T-helper 1 cell treated with Interleukin-12 subunit alpha and Interleukin-12 subunit beta and Interleukin-4 antibody, amounts not matched to agents 30 μg/mL and 1 μg/mL, for 36 hours (primary cell): ENCODE measurements around the gene ELF2.
A peak's percentile ranks its signal among the peaks of the same experiment; 100 is the strongest.
"Not testable (repeated sequence)": the region's sequence is repeated elsewhere in the genome, so short reads cannot be mapped to it uniquely, and the experiment has no call there.

Experiments used
- H3K27ac Mint-ChIP-seq: one replicate; pipeline ENCODE4 v1.8.0; 2021; ENCODE audit warnings: mild to moderate bottlenecking, mixed read lengths
- H3K27me3 Mint-ChIP-seq: one replicate; pipeline ENCODE4 v1.8.0; 2021; ENCODE audit warnings: low read depth, mixed read lengths
- H3K36me3 Mint-ChIP-seq: one replicate; pipeline ENCODE4 v1.8.0; 2021; ENCODE audit warnings: low read depth, mixed read lengths
- H3K4me1 Mint-ChIP-seq: one replicate; pipeline ENCODE4 v1.8.0; 2021; ENCODE audit warnings: low read depth, mixed read lengths
- H3K4me3 Mint-ChIP-seq: one replicate; pipeline ENCODE4 v1.8.0; 2021; ENCODE audit warnings: mild to moderate bottlenecking, moderate library complexity, mixed read lengths
- H3K9me3 Mint-ChIP-seq: one replicate; pipeline ENCODE4 v1.8.0; 2021; ENCODE audit warnings: mixed read lengths

Gene ELF2

GRCh38 chr4:139084804-139085093 lies 92.3 kb downstream of the ELF2 start:
- Mint-ChIP-seq H3K27ac (peak overlapping the region; percentile 71), H3K4me3 (peak overlapping the region; percentile 80), H3K9me3 (no peaks in the 10 kb centered on the region), H3K27me3 (no peaks in the 10 kb centered on the region), H3K4me1 (peaks cover 24% of the 10 kb centered on the region), H3K36me3 (peaks cover 15% of the 10 kb centered on the region)

- no peaks in the 10 kb centered on the region for H3K27me3 Mint-ChIP-seq
- peaks cover 24% of the 10 kb centered on the region for H3K4me1 Mint-ChIP-seq
- H3K27ac Mint-ChIP-seq, result peak overlapping the region; percentile 97
- H3K36me3 Mint-ChIP-seq, result peaks cover 15% of the 10 kb centered on the region
- H3K9me3 Mint-ChIP-seq, result no peaks in the 10 kb centered on the region
- H3K4me3 Mint-ChIP-seq, result peak overlapping the region; percentile 93
These were observed 92.8 kb downstream of the ELF2 start for GRCh38 chr4:139083956-139084803.

- peak overlapping the region; percentile 97 for H3K27ac Mint-ChIP-seq
- peaks cover 15% of the 10 kb centered on the region for H3K36me3 Mint-ChIP-seq
- H3K9me3 Mint-ChIP-seq, result no peaks in the 10 kb centered on the region
- H3K4me1 Mint-ChIP-seq, result peaks cover 24% of the 10 kb centered on the region
- H3K4me3 Mint-ChIP-seq, result peak overlapping the region; percentile 93
- no peaks in the 10 kb centered on the region for H3K27me3 Mint-ChIP-seq
These were observed 93.4 kb downstream of the ELF2 start for GRCh38 chr4:139083607-139083955.

- H3K27me3 Mint-ChIP-seq, result no peaks in the 10 kb centered on the region
- peak overlapping the region; percentile 93 for H3K4me3 Mint-ChIP-seq
- no peaks in the 10 kb centered on the region for H3K9me3 Mint-ChIP-seq
- peak overlapping the region; percentile 97 for H3K27ac Mint-ChIP-seq
- H3K36me3 Mint-ChIP-seq, result peaks cover 15% of the 10 kb centered on the region
- H3K4me1 Mint-ChIP-seq, result peaks cover 23% of the 10 kb centered on the region
These were observed 94.0 kb downstream of the ELF2 start for GRCh38 chr4:139082750-139083606.

- peaks cover 14% of the 10 kb centered on the region for H3K36me3 Mint-ChIP-seq
- no peaks in the 10 kb centered on the region for H3K9me3 Mint-ChIP-seq
- no peak overlapping the region for H3K4me3 Mint-ChIP-seq
- no peak overlapping the region for H3K27ac Mint-ChIP-seq
- H3K27me3 Mint-ChIP-seq, result no peaks in the 10 kb centered on the region
- H3K4me1 Mint-ChIP-seq, result peaks cover 24% of the 10 kb centered on the region
These were observed 98.1 kb downstream of the ELF2 start for GRCh38 chr4:139078926-139079325.

- H3K9me3 Mint-ChIP-seq, result no peaks in the 10 kb centered on the region
- no peak overlapping the region for H3K27ac Mint-ChIP-seq
- peaks cover 6% of the 10 kb centered on the region for H3K36me3 Mint-ChIP-seq
- peaks cover 22% of the 10 kb centered on the region for H3K4me1 Mint-ChIP-seq
- H3K4me3 Mint-ChIP-seq, result no peak overlapping the region
- H3K27me3 Mint-ChIP-seq, result no peaks in the 10 kb centered on the region
These were observed 99.3 kb downstream of the ELF2 start for GRCh38 chr4:139077567-139078355.

GRCh38 chr4:139076016-139076744 lies 100.8 kb downstream of the ELF2 start:
- Mint-ChIP-seq H3K36me3 (peaks cover 11% of the 10 kb centered on the region), H3K4me3 (no peak overlapping the region), H3K27me3 (no peaks in the 10 kb centered on the region), H3K27ac (no peak overlapping the region), H3K9me3 (no peaks in the 10 kb centered on the region), H3K4me1 (peaks cover 14% of the 10 kb centered on the region)

GRCh38 chr4:139060591-139060990 lies 116.4 kb downstream of the ELF2 start:
- Mint-ChIP-seq H3K27me3 (no peaks in the 10 kb centered on the region), H3K27ac (no peak overlapping the region), H3K9me3 (no peaks in the 10 kb centered on the region), H3K36me3 (peaks cover 38% of the 10 kb centered on the region), H3K4me1 (peaks cover 9% of the 10 kb centered on the region), H3K4me3 (no peak overlapping the region)

GRCh38 chr4:139059026-139059425 lies 118.0 kb downstream of the ELF2 start:
- Mint-ChIP-seq H3K4me1 (peaks cover 12% of the 10 kb centered on the region), H3K36me3 (peaks cover 45% of the 10 kb centered on the region)
- not testable (repeated sequence) for H3K27me3 Mint-ChIP-seq, H3K4me3 Mint-ChIP-seq, H3K27ac Mint-ChIP-seq, H3K9me3 Mint-ChIP-seq

GRCh38 chr4:139054791-139055505 lies 122.1 kb downstream of the ELF2 start:
- Mint-ChIP-seq H3K36me3 (peaks cover 38% of the 10 kb centered on the region), H3K9me3 (no peaks in the 10 kb centered on the region), H3K27me3 (no peaks in the 10 kb centered on the region), H3K27ac (peak overlapping the region; percentile 0), H3K4me3 (no peak overlapping the region), H3K4me1 (peaks cover 14% of the 10 kb centered on the region)

- Mint-ChIP-seq H3K4me3 (no peak overlapping the region), H3K36me3 (peaks cover 30% of the 10 kb centered on the region), H3K27ac (no peak overlapping the region)
These were observed 123.1 kb downstream of the ELF2 start for GRCh38 chr4:139053909-139054308.

GRCh38 chr4:139050446-139050845 lies 126.6 kb downstream of the ELF2 start:
- peaks cover 11% of the 10 kb centered on the region for H3K4me1 Mint-ChIP-seq
- no peaks in the 10 kb centered on the region for H3K27me3 Mint-ChIP-seq
- peaks cover 27% of the 10 kb centered on the region for H3K36me3 Mint-ChIP-seq
- no peak overlapping the region for H3K27ac Mint-ChIP-seq
- H3K4me3 Mint-ChIP-seq, result no peak overlapping the region
- no peaks in the 10 kb centered on the region for H3K9me3 Mint-ChIP-seq

More at GRCh38 chr4:139053909-139054308, 123.1 kb downstream of the ELF2 start:
- Mint-ChIP-seq H3K9me3 (no peaks in the 10 kb centered on the region), H3K27me3 (no peaks in the 10 kb centered on the region), H3K4me1 (peaks cover 12% of the 10 kb centered on the region)

GRCh38 chr4:139048026-139048425 lies 129.0 kb downstream of the ELF2 start:
- Mint-ChIP-seq H3K9me3 (no peaks in the 10 kb centered on the region), H3K27ac (no peak overlapping the region), H3K4me1 (peaks cover 11% of the 10 kb centered on the region), H3K36me3 (peaks cover 25% of the 10 kb centered on the region), H3K27me3 (no peaks in the 10 kb centered on the region), H3K4me3 (no peak overlapping the region)
